SJCRH30 (cell line): ENCODE measurements around the gene MYH15. TPM values are rescaled to one million over a fixed set of nuclear protein-coding genes. Genes with fewer than 3 reads are reported as not detected.

Source experiments
- DNase-seq, 2 experiments: peaks; one replicate each; pipeline ENCODE4 v3.0.0-alpha.2; 2015 to 2020
- H3K27ac ChIP-seq: fragments of 250-450 bp; sonication (Bioruptor Pico); 2 replicates; pipeline ENCODE4 v1.5.1; 2020; ENCODE audit warnings: mild to moderate bottlenecking, moderate library complexity
- H3K27me3 ChIP-seq: fragments of 250-450 bp; sonication (Bioruptor Pico); 2 replicates; pipeline ENCODE4 v1.5.1; 2020; ENCODE audit warnings: mild to moderate bottlenecking, moderate library complexity
- H3K36me3 ChIP-seq: fragments of 250-450 bp; sonication (Bioruptor Pico); 2 replicates; pipeline ENCODE4 v1.5.1; 2020; ENCODE audit warnings: mild to moderate bottlenecking, moderate library complexity
- H3K4me1 ChIP-seq: fragments of 250-450 bp; sonication (Bioruptor Pico); 2 replicates; pipeline ENCODE4 v1.5.1; 2020; ENCODE audit warnings: mild to moderate bottlenecking, moderate library complexity
- H3K4me3 ChIP-seq: fragments of 250-450 bp; sonication (Bioruptor Pico); 2 replicates; pipeline ENCODE4 v1.5.1; 2020; ENCODE audit warnings: mild to moderate bottlenecking, moderate library complexity
- H3K9me3 ChIP-seq: fragments of 250-450 bp; sonication (Bioruptor Pico); replicated peaks from 2 replicates; pipeline ENCODE4 v1.5.1; 2020; ENCODE audit warnings: mild to moderate bottlenecking, moderate library complexity
- total RNA-seq: library from RNA; depleted of rRNA; stranded (reverse); fragments of >200 nt; shearing (Covaris generic); gene quantifications from 2 replicates; pipeline ENCODE4 v1.2.3, GENCODE V29; 2014

Gene MYH15
- total RNA-seq, 1 experiment from 2014 or later, result 0.14 TPM

GRCh38 chr3:108525256-108525655 is 14.9 kb upstream of the MYH15 start:
- Histone ChIP-seq H3K27ac (no peak overlapping the region), H3K36me3 (no peaks in the 10 kb centered on the region), H3K9me3 (no peaks in the 10 kb centered on the region), H3K4me1 (peaks cover 3% of the 10 kb centered on the region; the same call in 1 of the 2 replicates), H3K4me3 (no peak overlapping the region), H3K27me3 (no peaks in the 10 kb centered on the region)
- DNase-seq, result no peak

DNA sequence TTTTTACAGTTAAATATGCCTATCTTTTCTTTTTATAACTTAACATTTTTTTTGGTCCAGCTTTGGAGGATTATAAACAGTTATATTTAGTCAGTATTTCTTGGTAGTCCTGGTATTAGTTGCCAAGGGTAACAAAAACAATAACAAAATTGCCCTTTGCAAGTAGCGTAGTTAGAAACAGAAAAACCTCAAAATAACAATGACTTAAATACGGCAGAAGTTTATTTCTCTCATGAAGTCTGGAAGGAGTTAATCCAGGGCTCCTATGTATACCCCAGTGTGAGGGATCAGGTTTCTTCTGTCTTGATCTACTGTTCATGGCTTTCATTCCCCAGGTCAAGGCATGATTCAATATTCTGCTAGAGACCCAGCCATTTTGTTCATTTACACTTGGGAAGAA is 14.1 kb upstream of the MYH15 start:
- Histone ChIP-seq H3K9me3 (no peaks in the 10 kb centered on the region), H3K27me3 (no peaks in the 10 kb centered on the region), H3K4me1 (peaks cover 3% of the 10 kb centered on the region; the same call in 1 of the 2 replicates), H3K36me3 (no peaks in the 10 kb centered on the region), H3K4me3 (no peak overlapping the region), H3K27ac (no peak overlapping the region)
- DNase-seq, result peak in 1 of 2 experiments; percentile 48

- Histone ChIP-seq H3K9me3 (no peaks in the 10 kb centered on the region), H3K4me1 (no peaks in the 10 kb centered on the region), H3K27ac (no peak overlapping the region), H3K27me3 (no peaks in the 10 kb centered on the region), H3K4me3 (no peak overlapping the region), H3K36me3 (no peaks in the 10 kb centered on the region)
- no peak for DNase-seq
These were observed 8.5 kb upstream of the MYH15 start for GRCh38 chr3:108518895-108519294.

DNA sequence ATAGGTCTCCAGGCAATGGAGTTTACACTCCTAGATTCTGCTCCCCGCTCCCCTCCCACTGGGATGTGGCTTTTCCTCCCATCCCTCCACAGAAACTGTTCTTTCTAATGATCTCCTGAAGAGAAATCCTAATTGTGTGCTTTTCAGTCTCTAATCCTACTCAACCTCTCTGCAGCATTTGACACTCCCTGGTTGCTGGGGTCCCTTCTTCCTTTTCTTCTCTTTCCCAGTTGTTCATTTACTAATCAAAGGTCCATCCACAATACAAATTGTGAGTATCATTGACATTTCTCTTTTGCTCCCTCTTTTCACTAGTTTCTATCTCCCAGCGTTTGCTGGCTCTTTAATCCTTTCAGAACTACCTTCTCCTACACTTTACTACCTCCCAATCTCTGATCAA is 6.5 kb upstream of the MYH15 start:
- Histone ChIP-seq H3K27ac (no peak overlapping the region), H3K4me3 (no peak overlapping the region), H3K9me3 (no peaks in the 10 kb centered on the region), H3K36me3 (no peaks in the 10 kb centered on the region), H3K27me3 (no peaks in the 10 kb centered on the region), H3K4me1 (no peaks in the 10 kb centered on the region)
- DNase-seq, result no peak

DNA sequence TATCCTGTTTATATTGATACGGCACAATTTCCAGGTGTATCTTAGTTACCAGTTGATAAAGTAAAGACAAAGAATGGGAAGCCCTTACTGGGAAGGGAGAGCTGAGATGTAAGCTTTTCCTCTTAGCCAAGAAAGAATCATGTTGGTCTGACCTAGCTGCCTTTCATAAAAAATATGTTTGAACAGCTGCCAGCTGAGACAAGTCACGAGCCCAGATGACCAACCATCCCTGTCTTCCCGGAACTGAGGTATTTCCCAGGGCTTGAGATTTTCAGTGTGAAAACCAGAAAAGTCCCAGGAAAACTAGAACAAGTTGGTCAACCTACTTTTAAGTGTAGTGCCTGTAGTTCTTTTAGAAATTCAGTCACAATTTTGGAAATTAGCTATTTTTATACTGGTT is 3.6 kb upstream of the MYH15 start:
- peak in 1 of 2 experiments; percentile 29 for DNase-seq
- Histone ChIP-seq H3K27ac (no peak overlapping the region), H3K27me3 (no peaks in the 10 kb centered on the region), H3K4me3 (no peak overlapping the region), H3K9me3 (no peaks in the 10 kb centered on the region), H3K36me3 (no peaks in the 10 kb centered on the region), H3K4me1 (no peaks in the 10 kb centered on the region)

GRCh38 chr3:108512671-108513070 is 2.3 kb upstream of the MYH15 start:
- no peaks in the 10 kb centered on the region for H3K9me3 ChIP-seq
- no peaks in the 10 kb centered on the region for H3K4me1 ChIP-seq
- no peak overlapping the region for H3K4me3 ChIP-seq
- H3K36me3 ChIP-seq, result no peaks in the 10 kb centered on the region
- no peak overlapping the region for H3K27ac ChIP-seq
- no peaks in the 10 kb centered on the region; the same call in 1 of the 2 replicates for H3K27me3 ChIP-seq
- no peak for DNase-seq

- Histone ChIP-seq H3K9me3 (no peaks in the 10 kb centered on the region), H3K36me3 (no peaks in the 10 kb centered on the region), H3K4me1 (no peaks in the 10 kb centered on the region), H3K4me3 (no peak overlapping the region), H3K27ac (no peak overlapping the region), H3K27me3 (no peaks in the 10 kb centered on the region; the same call in 1 of the 2 replicates)
- DNase-seq, result no peak
These were observed 1.1 kb upstream of the MYH15 start for GRCh38 chr3:108511490-108511889.

DNA sequence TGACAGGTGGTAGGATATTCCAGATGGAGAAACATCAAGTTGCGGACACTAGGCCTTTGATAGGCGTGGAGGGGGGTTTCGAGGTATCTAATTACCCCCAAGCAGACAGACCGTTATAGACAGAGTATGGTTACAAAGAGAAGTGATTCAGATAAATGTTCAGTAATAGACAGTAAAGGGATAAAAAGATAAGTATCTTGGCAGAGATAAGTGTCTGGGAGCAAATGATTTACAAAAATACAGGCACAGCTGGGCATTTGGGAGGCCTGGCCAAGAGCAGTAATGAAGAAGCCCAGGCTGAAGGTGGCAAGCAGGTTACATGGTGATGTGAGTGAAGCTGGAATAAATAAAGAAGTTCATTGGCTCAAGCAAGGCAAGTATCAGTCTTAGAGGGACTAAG is 659 bp upstream of the MYH15 start:
- Histone ChIP-seq H3K4me1 (no peaks in the 10 kb centered on the region), H3K9me3 (no peaks in the 10 kb centered on the region)

DNA sequence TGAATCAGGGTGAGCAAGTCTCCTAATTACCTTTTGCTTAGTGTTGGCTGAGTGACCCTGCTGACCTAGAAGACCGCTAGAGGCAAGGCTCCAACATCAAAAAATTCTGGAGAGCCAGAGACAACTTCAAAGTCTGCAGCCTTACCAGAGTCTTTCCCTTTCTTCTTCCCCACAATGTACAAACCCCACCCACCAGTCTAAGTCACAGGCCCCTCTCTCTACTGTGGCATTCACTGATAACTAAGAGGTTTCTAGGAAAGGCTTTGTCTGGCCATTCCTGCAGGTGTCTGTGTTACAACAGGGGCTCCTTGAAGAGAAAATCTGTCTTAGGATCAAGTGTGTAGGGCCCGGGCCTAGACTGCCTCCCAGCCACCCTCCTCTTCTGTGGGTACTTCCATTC is 525 bp downstream of the MYH15 start:
- Histone ChIP-seq H3K9me3 (no peaks in the 10 kb centered on the region), H3K36me3 (no peaks in the 10 kb centered on the region), H3K27ac (no peak overlapping the region), H3K4me3 (no peak overlapping the region), H3K27me3 (no peaks in the 10 kb centered on the region; the same call in 1 of the 2 replicates), H3K4me1 (no peaks in the 10 kb centered on the region)
- DNase-seq, result no peak

More for the DNA sequence above, 659 bp upstream of the MYH15 start:
- Histone ChIP-seq H3K27ac (no peak overlapping the region), H3K36me3 (no peaks in the 10 kb centered on the region), H3K27me3 (no peaks in the 10 kb centered on the region; the same call in 1 of the 2 replicates), H3K4me3 (no peak overlapping the region)
- DNase-seq, result no peak

GRCh38 chr3:108509263-108509662 is 1.1 kb downstream of the MYH15 start:
- Histone ChIP-seq H3K27ac (no peak overlapping the region), H3K27me3 (no peaks in the 10 kb centered on the region; the same call in 1 of the 2 replicates), H3K9me3 (no peaks in the 10 kb centered on the region), H3K36me3 (no peaks in the 10 kb centered on the region), H3K4me1 (no peaks in the 10 kb centered on the region), H3K4me3 (no peak overlapping the region)
- DNase-seq, result no peak

- Histone ChIP-seq H3K36me3 (no peaks in the 10 kb centered on the region), H3K27me3 (no peaks in the 10 kb centered on the region; the same call in 1 of the 2 replicates), H3K9me3 (no peaks in the 10 kb centered on the region)
These were observed 2.5 kb downstream of the MYH15 start for GRCh38 chr3:108507902-108508301.

DNA sequence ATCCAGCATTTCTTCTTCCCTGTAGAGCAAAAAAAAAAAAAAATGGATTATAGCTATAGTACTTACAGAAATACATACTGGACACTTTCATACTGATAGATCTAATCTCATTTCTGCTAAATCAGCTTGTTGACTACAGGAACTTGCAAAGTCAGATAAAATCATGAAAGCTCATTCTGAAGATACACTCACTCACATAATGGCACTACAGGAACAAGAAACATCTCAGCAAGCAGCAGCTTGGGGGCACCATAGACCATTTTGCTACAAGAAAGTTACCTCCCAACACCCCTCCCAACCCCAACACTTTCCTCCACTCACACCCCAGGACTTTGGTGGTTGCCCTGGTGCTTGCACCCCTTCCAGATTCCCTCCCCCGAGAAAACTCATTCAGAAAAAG is 4.6 kb downstream of the MYH15 start:
- Histone ChIP-seq H3K36me3 (no peaks in the 10 kb centered on the region), H3K27ac (no peak overlapping the region), H3K27me3 (no peaks in the 10 kb centered on the region; the same call in 1 of the 2 replicates), H3K4me1 (no peaks in the 10 kb centered on the region), H3K9me3 (no peaks in the 10 kb centered on the region), H3K4me3 (no peak overlapping the region)
- DNase-seq, result no peak

More at GRCh38 chr3:108507902-108508301, 2.5 kb downstream of the MYH15 start:
- Histone ChIP-seq H3K4me1 (no peaks in the 10 kb centered on the region), H3K4me3 (no peak overlapping the region), H3K27ac (no peak overlapping the region)
- DNase-seq, result no peak

DNA sequence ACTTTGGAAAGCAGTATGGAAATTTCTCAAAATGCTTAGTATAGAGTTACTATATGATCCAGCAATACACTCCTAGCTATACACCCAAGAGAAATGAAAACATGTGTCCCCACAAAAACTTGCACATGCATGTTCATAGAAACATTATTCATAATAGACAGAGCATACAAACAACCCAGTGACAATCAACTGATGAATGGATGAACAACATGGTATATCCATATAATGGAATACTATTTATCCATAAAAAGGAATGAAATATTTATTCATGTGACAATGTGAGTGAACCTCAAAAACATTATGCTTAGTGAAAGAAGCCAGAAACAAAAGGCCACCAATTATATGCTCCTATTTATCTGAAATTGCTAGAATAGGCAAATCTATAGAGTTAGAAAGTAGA is 6.7 kb downstream of the MYH15 start:
- no peaks in the 10 kb centered on the region for H3K36me3 ChIP-seq
- no peak overlapping the region for H3K4me3 ChIP-seq
- no peaks in the 10 kb centered on the region for H3K9me3 ChIP-seq
- H3K27ac ChIP-seq, result no peak overlapping the region
- no peaks in the 10 kb centered on the region for H3K4me1 ChIP-seq
- DNase-seq, result no peak
- no peaks in the 10 kb centered on the region; the same call in 1 of the 2 replicates for H3K27me3 ChIP-seq

GRCh38 chr3:108501535-108501934 is 8.9 kb downstream of the MYH15 start:
- no peaks in the 10 kb centered on the region for H3K27me3 ChIP-seq
- no peak overlapping the region for H3K27ac ChIP-seq
- no peak for DNase-seq

GRCh38 chr3:108500728-108501127 is 9.7 kb downstream of the MYH15 start:
- no peak overlapping the region for H3K4me3 ChIP-seq
- H3K36me3 ChIP-seq, result no peaks in the 10 kb centered on the region
- H3K9me3 ChIP-seq, result no peaks in the 10 kb centered on the region
- no peaks in the 10 kb centered on the region for H3K4me1 ChIP-seq
- DNase-seq, result no peak
- H3K27me3 ChIP-seq, result no peaks in the 10 kb centered on the region
- H3K27ac ChIP-seq, result no peak overlapping the region

More at GRCh38 chr3:108501535-108501934, 8.9 kb downstream of the MYH15 start:
- H3K36me3 ChIP-seq, result no peaks in the 10 kb centered on the region
- no peaks in the 10 kb centered on the region for H3K4me1 ChIP-seq
- no peaks in the 10 kb centered on the region for H3K9me3 ChIP-seq
- no peak overlapping the region for H3K4me3 ChIP-seq

GRCh38 chr3:108497271-108497670 is 13.1 kb downstream of the MYH15 start:
- Histone ChIP-seq H3K4me1 (no peaks in the 10 kb centered on the region), H3K36me3 (no peaks in the 10 kb centered on the region), H3K9me3 (no peaks in the 10 kb centered on the region), H3K27ac (no peak overlapping the region), H3K4me3 (no peak overlapping the region), H3K27me3 (no peaks in the 10 kb centered on the region)
- no peak for DNase-seq
